Keratinocyte (primary cell): ENCODE results near the gene NT5C3A.

Experiments
- EZH2 ChIP-seq: IDR thresholded peaks from one replicate; pipeline ENCODE4 v1.6.1; 2012; ENCODE audit warnings: inconsistent platforms, mild to moderate bottlenecking, low read length, moderate library complexity
- TF ChIP-seq, protein P1 (sequence below), 3 experiments: IDR thresholded peaks in 1 of 3; conservative IDR thresholded peaks in 1 of 3; optimal IDR thresholded peaks in 1 of 3; 2 replicates in 2 of 3; 3 replicates in 1 of 3; pipeline versions ENCODE3 to v1.5.1; 2011; ENCODE audit warnings: low read length in 3 of 3, mild to moderate bottlenecking in 3 of 3, moderate library complexity in 2 of 3, control low read depth in 1 of 3, inconsistent platforms in 1 of 3; ENCODE audit not compliant: insufficient read depth in 2 of 3; ENCODE audit errors: extremely low read depth in 1 of 3

- TF ChIP-seq, protein P1, sequence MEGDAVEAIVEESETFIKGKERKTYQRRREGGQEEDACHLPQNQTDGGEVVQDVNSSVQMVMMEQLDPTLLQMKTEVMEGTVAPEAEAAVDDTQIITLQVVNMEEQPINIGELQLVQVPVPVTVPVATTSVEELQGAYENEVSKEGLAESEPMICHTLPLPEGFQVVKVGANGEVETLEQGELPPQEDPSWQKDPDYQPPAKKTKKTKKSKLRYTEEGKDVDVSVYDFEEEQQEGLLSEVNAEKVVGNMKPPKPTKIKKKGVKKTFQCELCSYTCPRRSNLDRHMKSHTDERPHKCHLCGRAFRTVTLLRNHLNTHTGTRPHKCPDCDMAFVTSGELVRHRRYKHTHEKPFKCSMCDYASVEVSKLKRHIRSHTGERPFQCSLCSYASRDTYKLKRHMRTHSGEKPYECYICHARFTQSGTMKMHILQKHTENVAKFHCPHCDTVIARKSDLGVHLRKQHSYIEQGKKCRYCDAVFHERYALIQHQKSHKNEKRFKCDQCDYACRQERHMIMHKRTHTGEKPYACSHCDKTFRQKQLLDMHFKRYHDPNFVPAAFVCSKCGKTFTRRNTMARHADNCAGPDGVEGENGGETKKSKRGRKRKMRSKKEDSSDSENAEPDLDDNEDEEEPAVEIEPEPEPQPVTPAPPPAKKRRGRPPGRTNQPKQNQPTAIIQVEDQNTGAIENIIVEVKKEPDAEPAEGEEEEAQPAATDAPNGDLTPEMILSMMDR (optimal IDR thresholded peaks at IDR 0.05 in 1 of 3, IDR thresholded peaks at IDR 0.05 in 1 of 3, conservative IDR thresholded peaks at IDR 0.05 in 1 of 3; ENCODE audit: extremely low read depth in 1 of 3, insufficient read depth in 2 of 3, low read length in 3 of 3) = peak in 2 of 3 experiments; percentile 31 to 51
- TF ChIP-seq EZH2 = no peak
Observed at GRCh38 chr7:33050535-33051318, 11.8 kb downstream of the NT5C3A start.
